OCI-LY7 (cell line): ENCODE data around the gene SLC15A5. TPM values are rescaled to one million over a fixed set of nuclear protein-coding genes. Genes with fewer than 3 reads are reported as not detected.

Source experiments
- BruUV-seq: library from RNA; stranded (reverse); fragments of 400-500 nt; replicated peaks from 2 replicates; lab custom pipeline; 2021; lab: Mats Ljungman, UMichigan
- CTCF ChIA-PET: fragments of 300-600 bp; sonication (Branson Sonifier 250); formaldehyde crosslinking; loops from one replicate; lab custom pipeline; 2022; ENCODE audit warnings: antibody characterized with exemption; ENCODE audit not compliant: unreplicated experiment; lab: Charles Lee
- POLR2A ChIA-PET: fragments of 300-600 bp; sonication (Branson Sonifier 250); formaldehyde crosslinking; loops from one replicate; lab custom pipeline; 2022; ENCODE audit warnings: antibody characterized with exemption; lab: Charles Lee
- DNase-seq: peaks from one replicate; pipeline ENCODE4 v3.0.0-alpha.2; 2015; ENCODE audit warnings: low spot score
- H2AFZ ChIP-seq: fragments of 200-600 bp; sonication (generic), shearing (Covaris generic); 2 replicates; pipeline ENCODE4 v1.6.1; 2014; ENCODE audit warnings: mild to moderate bottlenecking, antibody characterized with exemption, low read length, moderate library complexity
- H3K27ac ChIP-seq: fragments of 200-600 bp; sonication (generic); 2 replicates; pipeline ENCODE4 v1.5.1; 2014; ENCODE audit warnings: mixed run types, low read depth, mild to moderate bottlenecking, moderate library complexity, low read length, inconsistent platforms; ENCODE audit not compliant: poor library complexity, severe bottlenecking
- H3K36me3 ChIP-seq: fragments of 200-600 bp; sonication (generic); 2 replicates; pipeline ENCODE4 v1.6.1; 2014; ENCODE audit warnings: mild to moderate bottlenecking, antibody characterized with exemption, low read length, moderate library complexity, mixed read lengths; ENCODE audit not compliant: insufficient read depth
- H3K4me1 ChIP-seq: fragments of 200-600 bp; sonication (generic); 2 replicates; pipeline ENCODE4 v1.5.1; 2014; ENCODE audit warnings: mild to moderate bottlenecking, low read length; ENCODE audit not compliant: insufficient read depth, poor library complexity, severe bottlenecking
- H3K4me2 ChIP-seq: fragments of 200-600 bp; sonication (generic); 2 replicates; pipeline ENCODE4 v1.6.1; 2014; ENCODE audit warnings: mild to moderate bottlenecking, low read length
- H3K4me3 ChIP-seq: fragments of 200-600 bp; sonication (generic); 2 replicates; pipeline ENCODE4 v1.5.1; 2014; ENCODE audit warnings: mild to moderate bottlenecking, low read depth, low read length; ENCODE audit not compliant: poor library complexity, severe bottlenecking
- H3K79me2 ChIP-seq: fragments of 200-600 bp; sonication (generic); 2 replicates; pipeline ENCODE4 v1.6.1; 2016; ENCODE audit warnings: low read depth, mild to moderate bottlenecking, low read length, moderate library complexity, mixed read lengths; ENCODE audit not compliant: insufficient read depth
- H3K9me2 ChIP-seq: fragments of 200-600 bp; sonication (generic); 2 replicates; pipeline ENCODE4 v1.6.1; 2016; ENCODE audit warnings: mild to moderate bottlenecking, low read length, mixed read lengths; ENCODE audit not compliant: insufficient read depth
- H3K9me3 ChIP-seq: fragments of 200-600 bp; sonication (generic); 2 replicates; pipeline ENCODE4 v1.6.1; 2014; ENCODE audit warnings: mild to moderate bottlenecking, mixed run types, low read length, mixed read lengths
- H4K20me1 ChIP-seq: fragments of 200-600 bp; sonication (generic); 2 replicates; pipeline ENCODE4 v1.6.1; 2014; ENCODE audit warnings: mild to moderate bottlenecking, antibody characterized with exemption, low read length, moderate library complexity, mixed read lengths; ENCODE audit not compliant: insufficient read depth
- CTCF ChIP-seq: fragments of 200-600 bp; sonication (generic); conservative IDR thresholded peaks from 2 replicates; pipeline ENCODE4 v1.5.1; 2014; ENCODE audit warnings: mild to moderate bottlenecking, antibody characterized with exemption, low read length, moderate library complexity, mixed read lengths
- EZH2phosphoT487 ChIP-seq: fragments of 200-600 bp; sonication (generic); IDR thresholded peaks from 2 replicates; pipeline ENCODE4 v1.6.1; 2018; ENCODE audit warnings: low read depth, borderline replicate concordance, mild to moderate bottlenecking, mixed run types, antibody characterized with exemption, low read length, moderate library complexity, mixed read lengths
- intact Hi-C: fragments of 100-400 bp; cut with micrococcal nuclease; formaldehyde crosslinking; loops from one replicate; pipeline ENCODE4 v1.10.0; 2022; ENCODE audit not compliant: unreplicated experiment
- total RNA-seq, 2 experiments: library from RNA; depleted of rRNA in 1 of 2; stranded (reverse); fragments of >200 nt in 1 of 2; shearing (Covaris generic) in 1 of 2; gene quantifications; 2 replicates each; pipeline ENCODE4 v1.2.3, GENCODE V29; 2014 to 2022

The SLC15A5 gene
- total RNA-seq, 2 experiments from 2014 or later: not detected

GRCh38 chr12:16285586-16285985, 8.1 kb upstream of the SLC15A5 start:
- no peaks in the 10 kb centered on the region for H4K20me1 ChIP-seq
- no peaks in the 10 kb centered on the region for H3K9me3 ChIP-seq
- H3K79me2 ChIP-seq: no peaks in the 10 kb centered on the region
- BruUV-seq: no TSS peak
- no peak for DNase-seq
- no peak overlapping the region for H3K27ac ChIP-seq
- H3K4me1 ChIP-seq: no peaks in the 10 kb centered on the region
- no peaks in the 10 kb centered on the region for H3K36me3 ChIP-seq
- CTCF ChIA-PET: no interaction called here
- POLR2A ChIA-PET: no interaction called here
- TF ChIP-seq EZH2phosphoT487 (no peak), CTCF (no peak)
- intact Hi-C loops: no loop called here
- no peak overlapping the region for H3K4me3 ChIP-seq
- no peak overlapping the region for H3K4me2 ChIP-seq
- H3K9me2 ChIP-seq: no peaks in the 10 kb centered on the region
- no peak overlapping the region for H2AFZ ChIP-seq

- Histone ChIP-seq H3K4me2 (no peak overlapping the region), H2AFZ (no peak overlapping the region), H3K9me2 (no peaks in the 10 kb centered on the region), H3K4me3 (no peak overlapping the region), H4K20me1 (no peaks in the 10 kb centered on the region), H3K36me3 (no peaks in the 10 kb centered on the region), H3K9me3 (no peaks in the 10 kb centered on the region), H3K79me2 (no peaks in the 10 kb centered on the region), H3K27ac (no peak overlapping the region), H3K4me1 (no peaks in the 10 kb centered on the region)
- DNase-seq: no peak
- intact Hi-C loops: no loop called here
- CTCF ChIA-PET: no interaction called here
- no TSS peak for BruUV-seq
- TF ChIP-seq CTCF: no peak
- TF ChIP-seq EZH2phosphoT487: no peak
- POLR2A ChIA-PET: no interaction called here
Measured at GRCh38 chr12:16282978-16283377, 5.5 kb upstream of the SLC15A5 start.

GRCh38 chr12:16282081-16282480, 4.6 kb upstream of the SLC15A5 start:
- Histone ChIP-seq H4K20me1 (no peaks in the 10 kb centered on the region), H2AFZ (no peak overlapping the region), H3K36me3 (no peaks in the 10 kb centered on the region), H3K4me1 (no peaks in the 10 kb centered on the region), H3K9me2 (no peaks in the 10 kb centered on the region), H3K27ac (no peak overlapping the region), H3K4me2 (no peak overlapping the region), H3K4me3 (no peak overlapping the region), H3K79me2 (no peaks in the 10 kb centered on the region), H3K9me3 (no peaks in the 10 kb centered on the region)
- POLR2A ChIA-PET: interaction anchor here (0.9 kb wide), 1 partner anchor 9 kb away, joined by 3 read pairs; no protein-coding TSS in a partner anchor
- no peak for TF ChIP-seq EZH2phosphoT487
- DNase-seq: no peak
- CTCF ChIA-PET: no interaction called here
- intact Hi-C loops: no loop called here
- no TSS peak for BruUV-seq
